ENCODE data around the gene ARHGEF25. TPM values are rescaled to one million over a fixed set of nuclear protein-coding genes. Genes with fewer than 3 reads are reported as not detected.
"Not testable (repeated sequence)": the region's sequence is repeated elsewhere in the genome, so short reads cannot be mapped to it uniquely, and the experiment has no call there.

Gene ARHGEF25
- total RNA-seq, 1 donor from 2014 or later = 28.7 TPM

DNA sequence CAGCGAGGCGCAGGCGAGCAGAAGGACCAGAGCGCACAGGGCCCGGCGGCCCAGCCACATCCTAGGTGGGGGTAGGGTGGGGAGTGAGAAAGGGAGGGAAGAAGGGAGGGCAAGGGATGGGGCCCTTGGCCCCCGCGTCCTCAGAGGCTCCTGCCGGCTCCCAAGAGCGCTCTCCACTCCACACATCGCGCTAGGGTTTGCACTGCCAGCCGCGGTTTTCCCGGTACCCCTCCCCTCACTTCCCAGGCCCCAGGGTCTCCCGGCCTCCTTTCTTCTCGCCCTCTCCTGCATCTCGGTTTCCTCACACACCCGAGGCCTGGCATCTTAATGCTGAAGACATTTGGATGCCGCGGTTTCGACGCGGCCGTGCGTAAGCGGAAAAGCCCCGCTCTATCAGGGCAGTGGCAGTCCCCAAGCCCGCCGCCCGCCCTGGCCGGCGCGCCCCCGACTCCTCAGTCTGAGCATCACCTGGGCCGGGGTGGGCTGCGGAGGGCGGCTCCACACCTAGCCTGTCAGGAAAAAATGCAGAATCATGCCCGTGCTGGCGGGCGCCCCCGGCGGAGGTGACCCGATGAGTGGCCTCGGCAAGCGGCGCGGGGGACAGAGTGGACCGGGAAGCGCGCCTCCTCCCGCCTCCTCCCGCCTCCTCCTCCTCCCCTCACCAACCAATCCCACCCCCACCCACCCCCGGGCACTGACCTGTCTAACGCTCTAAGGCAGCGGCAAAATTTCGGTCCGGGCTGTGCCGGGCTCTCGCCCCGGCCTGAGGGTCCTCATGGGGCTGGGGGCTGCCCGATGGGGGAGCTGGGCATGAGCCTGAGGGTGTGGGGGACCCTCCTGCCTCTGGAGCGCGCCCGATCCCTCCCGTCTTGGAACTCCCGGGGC, 21.1 kb downstream of the ARHGEF25 start:
- peak overlapping the region; percentile 52 to 68 for H3K4me3 ChIP-seq
- peak overlapping the region; percentile 25 for H3K27ac ChIP-seq
- H3K27me3 ChIP-seq = no peaks in the 10 kb centered on the region
- intact Hi-C loops (cut with DNase I) = no loop called here
- H3K9me3 ChIP-seq = no peaks in the 10 kb centered on the region
- TF ChIP-seq, protein P1, sequence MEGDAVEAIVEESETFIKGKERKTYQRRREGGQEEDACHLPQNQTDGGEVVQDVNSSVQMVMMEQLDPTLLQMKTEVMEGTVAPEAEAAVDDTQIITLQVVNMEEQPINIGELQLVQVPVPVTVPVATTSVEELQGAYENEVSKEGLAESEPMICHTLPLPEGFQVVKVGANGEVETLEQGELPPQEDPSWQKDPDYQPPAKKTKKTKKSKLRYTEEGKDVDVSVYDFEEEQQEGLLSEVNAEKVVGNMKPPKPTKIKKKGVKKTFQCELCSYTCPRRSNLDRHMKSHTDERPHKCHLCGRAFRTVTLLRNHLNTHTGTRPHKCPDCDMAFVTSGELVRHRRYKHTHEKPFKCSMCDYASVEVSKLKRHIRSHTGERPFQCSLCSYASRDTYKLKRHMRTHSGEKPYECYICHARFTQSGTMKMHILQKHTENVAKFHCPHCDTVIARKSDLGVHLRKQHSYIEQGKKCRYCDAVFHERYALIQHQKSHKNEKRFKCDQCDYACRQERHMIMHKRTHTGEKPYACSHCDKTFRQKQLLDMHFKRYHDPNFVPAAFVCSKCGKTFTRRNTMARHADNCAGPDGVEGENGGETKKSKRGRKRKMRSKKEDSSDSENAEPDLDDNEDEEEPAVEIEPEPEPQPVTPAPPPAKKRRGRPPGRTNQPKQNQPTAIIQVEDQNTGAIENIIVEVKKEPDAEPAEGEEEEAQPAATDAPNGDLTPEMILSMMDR (IDR thresholded peaks at IDR 0.05) = no peak
- peak in 1 of 2 donors; percentile 16 for TF ChIP-seq POLR2AphosphoS5 (IDR thresholded peaks at IDR 0.05; ENCODE audit: insufficient read depth in 1 of 2, low read depth in 1 of 2)
- DNase-seq (ENCODE audit: extremely low spot score in 2 of 2) = peak in 1 of 2 donors; percentile 79
- no peaks in the 10 kb centered on the region for H3K36me3 ChIP-seq
- H3K4me1 ChIP-seq = peaks cover 23% of the 10 kb centered on the region

DNA sequence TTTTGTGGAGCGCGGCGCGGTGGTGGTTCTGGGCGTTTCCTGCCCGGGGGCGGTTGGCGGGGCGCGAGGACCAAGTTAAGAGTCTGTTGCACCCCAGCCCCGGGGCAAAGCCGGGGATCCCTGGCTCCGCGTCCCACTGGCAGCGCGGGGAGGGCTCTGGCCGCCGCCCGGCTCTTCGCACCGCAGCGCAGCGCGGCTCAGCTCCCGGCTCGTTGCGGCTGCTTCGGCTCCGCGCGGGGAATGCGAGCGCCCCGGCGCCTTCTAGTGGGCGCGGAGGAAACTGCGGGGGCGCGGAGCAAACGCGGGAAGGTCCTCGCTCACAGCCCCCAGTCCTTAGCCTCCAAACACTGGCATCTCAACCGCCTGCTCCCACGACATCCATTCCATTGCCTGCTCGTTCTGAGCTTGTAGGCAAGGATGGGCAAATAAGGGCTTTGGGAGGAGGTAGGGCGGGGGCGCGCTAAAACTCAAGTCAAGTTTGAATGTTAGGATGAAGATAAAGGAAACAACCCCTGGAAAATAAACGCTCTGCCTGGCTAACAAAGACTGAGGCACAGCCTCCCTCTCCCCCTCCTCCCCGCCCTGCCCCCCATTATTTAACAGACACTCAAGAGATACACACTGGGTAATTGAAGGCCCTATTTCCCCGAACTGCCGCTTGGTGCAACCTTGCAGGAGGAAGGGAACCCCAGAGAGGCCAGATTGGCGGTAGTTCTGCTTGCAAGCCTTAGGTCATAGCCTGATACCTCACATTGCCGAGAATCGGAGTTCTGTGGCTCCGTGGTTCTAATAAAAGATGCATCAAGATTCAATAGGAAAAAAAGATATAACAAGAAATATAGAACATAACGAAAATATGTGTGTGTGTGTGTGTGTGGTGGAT, 22.0 kb downstream of the ARHGEF25 start, which contains the start of gene B4GALNT1:
TSS of gene B4GALNT1 (minus strand) at position 244 of the 883 bp plus-strand sequence. CDS start 1,069 bp downstream, outside the sequence.
- intact Hi-C loops (cut with DNase I) = no loop called here
- Histone ChIP-seq H3K4me3 (peak within 1 kb of the TSS; percentile 52 to 68), H3K27ac (peak within 1 kb of the TSS; percentile 25), H3K4me1 (peaks cover 23% of the 10 kb centered on the region), H3K36me3 (no peaks in the 10 kb centered on the region), H3K9me3 (no peaks in the 10 kb centered on the region), H3K27me3 (no peaks in the 10 kb centered on the region)
- TF ChIP-seq POLR2AphosphoS5 (IDR thresholded peaks at IDR 0.05; ENCODE audit: insufficient read depth in 1 of 2, low read depth in 1 of 2) = no peak
- TF ChIP-seq, protein P1 (IDR thresholded peaks at IDR 0.05) = peak; percentile 55 to 84 (median 75)
- peak in 1 of 2 donors; percentile 72 for DNase-seq (ENCODE audit: extremely low spot score in 2 of 2)

DNA sequence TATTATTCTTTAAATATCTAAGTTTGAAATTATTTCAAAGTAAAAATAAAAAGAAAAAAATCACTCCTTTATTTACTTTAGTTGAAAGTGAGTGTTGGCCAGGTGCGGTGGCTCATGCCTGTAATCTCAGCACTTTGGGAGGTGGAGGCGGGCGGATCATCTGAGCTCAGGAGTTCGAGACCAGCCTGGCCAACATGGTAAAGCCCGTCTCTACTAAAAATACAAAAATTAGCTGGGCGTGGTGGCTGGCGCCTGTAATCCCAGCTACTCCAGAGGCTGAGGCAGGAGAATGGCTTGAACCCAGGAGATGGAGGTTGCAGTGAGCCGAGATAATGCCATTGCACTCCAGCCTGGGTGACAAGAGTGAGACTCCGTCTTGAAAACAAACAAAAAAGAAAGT, 25.5 kb downstream of the ARHGEF25 start:
- H3K9me3 ChIP-seq; H3K27me3 ChIP-seq; H3K36me3 ChIP-seq; DNase-seq (ENCODE audit: extremely low spot score in 2 of 2); intact Hi-C loops (cut with DNase I); H3K27ac ChIP-seq; H3K4me3 ChIP-seq: not testable (repeated sequence)
- peaks cover 19% of the 10 kb centered on the region for H3K4me1 ChIP-seq

DNA sequence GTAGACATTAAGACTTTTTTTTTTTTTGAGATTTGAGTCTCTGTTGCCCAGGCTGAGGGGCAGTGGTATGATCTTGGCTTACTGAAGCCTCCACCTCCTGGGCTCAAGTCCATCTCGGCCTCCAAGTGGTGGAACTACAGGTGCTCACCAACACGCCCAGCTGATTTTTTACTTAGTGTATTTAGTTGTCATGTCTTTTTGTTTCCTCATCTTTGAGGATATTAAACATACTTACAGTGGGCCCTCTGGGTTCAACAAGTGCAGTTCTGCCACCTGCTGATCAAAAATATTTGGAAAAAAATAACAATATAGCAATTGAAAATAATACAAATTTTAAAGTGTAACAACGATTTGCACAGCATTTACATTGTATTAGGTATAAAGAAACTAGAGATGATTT, 26.1 kb downstream of the ARHGEF25 start:
- Histone ChIP-seq H3K36me3 (no peaks in the 10 kb centered on the region), H3K4me3 (no peak overlapping the region), H3K4me1 (peaks cover 12% of the 10 kb centered on the region), H3K27me3 (no peaks in the 10 kb centered on the region), H3K9me3 (no peaks in the 10 kb centered on the region), H3K27ac (no peak overlapping the region)
- TF ChIP-seq POLR2A (IDR thresholded peaks at IDR 0.05) = no peak
- TF ChIP-seq, protein P1 (IDR thresholded peaks at IDR 0.05) = no peak
- DNase-seq (ENCODE audit: extremely low spot score in 2 of 2) = no peak
- intact Hi-C loops (cut with DNase I) = no loop called here

DNA sequence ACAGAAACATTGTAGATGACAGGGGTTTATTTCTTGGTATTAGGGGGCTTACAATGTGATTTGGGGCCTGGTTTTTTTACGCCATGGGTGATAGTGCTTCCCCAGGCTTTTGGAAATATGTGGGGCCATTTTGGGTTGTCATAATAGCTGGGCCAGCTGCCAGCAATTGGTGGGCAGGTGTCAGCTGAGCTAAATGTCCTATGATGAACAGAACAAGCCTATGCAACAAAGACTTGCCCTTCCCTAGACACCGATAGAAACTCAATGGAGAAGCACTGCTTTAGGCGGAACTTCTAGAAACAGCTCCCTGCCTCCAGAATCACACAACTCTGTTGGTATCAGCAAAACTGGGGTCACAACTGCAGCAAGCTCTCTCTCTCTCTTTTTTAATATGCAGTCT, 26.9 kb downstream of the ARHGEF25 start:
- TF ChIP-seq, protein P1 (IDR thresholded peaks at IDR 0.05) = no peak
- TF ChIP-seq POLR2A (IDR thresholded peaks at IDR 0.05) = no peak
- no peak for TF ChIP-seq POLR2AphosphoS5 (IDR thresholded peaks at IDR 0.05; ENCODE audit: insufficient read depth in 1 of 2, low read depth in 1 of 2)
- intact Hi-C loops (cut with DNase I) = no loop called here
- no peaks in the 10 kb centered on the region for H3K27me3 ChIP-seq
- no peak for DNase-seq (ENCODE audit: extremely low spot score in 2 of 2)
- no peak overlapping the region for H3K4me3 ChIP-seq
- no peaks in the 10 kb centered on the region for H3K9me3 ChIP-seq
- no peaks in the 10 kb centered on the region for H3K36me3 ChIP-seq
- H3K27ac ChIP-seq = no peak overlapping the region
- peaks cover 5% of the 10 kb centered on the region for H3K4me1 ChIP-seq

Data from vagina (tissue), 2 donors.